ENCODE results near the gene UNC5B.
A peak's percentile ranks its signal among the peaks of the same experiment; 100 is the strongest.

UNC5B gene

GRCh38 chr10:71223347-71224058 is 11.1 kb downstream of the UNC5B start:
- DNase-seq = no peak

DNA sequence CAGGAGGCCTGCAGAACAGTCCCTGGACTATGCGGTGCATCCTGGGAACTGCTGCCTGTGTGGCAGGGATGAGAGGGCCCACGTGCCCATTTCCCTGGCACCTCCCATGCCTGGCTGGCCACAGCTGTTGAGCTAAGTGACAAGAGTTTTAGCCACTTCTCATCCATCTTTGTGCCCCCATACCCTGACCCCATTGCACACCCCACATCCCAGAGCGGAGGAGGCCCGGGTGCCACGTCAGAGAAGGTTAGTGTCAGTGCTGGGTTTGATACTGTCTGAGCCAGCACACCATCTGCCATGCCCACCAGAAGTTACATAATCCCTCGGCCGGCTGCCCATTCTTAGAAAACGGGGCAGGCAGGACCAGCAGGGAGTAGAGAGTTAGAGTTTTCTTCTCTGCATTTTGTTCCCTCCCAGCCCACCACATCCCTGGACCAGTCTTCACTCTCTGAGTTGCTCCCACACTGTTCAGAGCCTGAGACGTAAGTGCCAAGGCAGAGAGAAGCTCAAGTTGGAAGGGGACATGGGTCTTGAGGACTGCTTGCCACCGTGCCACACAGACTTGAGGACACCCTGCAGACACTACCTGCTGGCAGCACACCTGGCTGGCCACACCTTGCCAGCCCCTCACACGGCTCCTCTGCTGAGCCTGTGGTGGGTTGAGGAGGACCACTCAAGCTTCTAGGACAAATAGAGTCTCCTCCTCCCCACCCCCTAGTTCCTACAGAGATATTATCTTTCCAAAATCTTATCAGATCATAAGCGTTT is 13.1 kb downstream of the UNC5B start:
- no peak for DNase-seq

- no peak for DNase-seq
These were observed 16.7 kb downstream of the UNC5B start for GRCh38 chr10:71228875-71229675.

DNA sequence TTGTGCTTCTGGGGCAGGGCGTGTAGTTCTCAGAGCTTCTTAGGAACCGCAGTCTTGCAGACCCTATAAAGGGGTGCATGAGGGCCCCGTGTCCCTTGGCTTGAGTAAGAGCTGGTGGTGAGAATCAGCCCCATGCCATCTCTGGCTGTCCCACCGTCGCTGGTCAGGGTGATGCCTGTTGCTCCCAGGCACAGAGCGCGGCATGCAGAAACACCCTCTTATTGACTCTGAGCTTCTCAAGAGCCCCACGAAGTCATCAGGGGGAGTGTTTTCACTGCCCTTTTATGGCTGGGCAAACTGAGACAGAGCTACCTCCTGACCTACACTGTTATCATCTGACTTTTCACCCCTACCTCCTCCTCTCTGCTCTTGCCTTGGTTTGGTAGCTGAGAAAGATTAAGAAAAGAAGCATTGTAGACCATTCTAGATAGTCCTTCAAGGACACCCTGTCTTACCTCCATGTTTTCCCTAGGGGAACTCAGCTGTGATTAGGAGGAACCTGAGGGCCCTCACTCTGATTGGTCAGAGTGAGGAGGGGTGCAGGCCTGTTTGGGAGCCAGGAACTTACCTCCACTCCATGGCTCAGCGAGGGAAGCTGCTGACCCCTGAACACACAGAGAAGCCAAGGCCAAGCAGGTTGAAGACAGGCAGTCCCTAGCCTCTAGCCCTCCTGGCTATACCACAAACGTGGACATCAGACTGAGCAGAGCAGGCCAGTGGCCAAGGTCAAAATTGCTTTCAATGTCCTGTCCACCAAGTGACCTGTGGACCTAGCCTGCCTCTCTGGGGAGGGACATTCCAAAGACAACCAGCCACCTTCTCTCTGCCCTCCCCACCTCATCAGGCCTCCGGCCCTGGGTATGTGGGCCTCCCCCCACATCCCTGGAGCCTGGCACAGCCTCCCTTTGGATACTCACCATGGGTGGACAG is 17.6 kb downstream of the UNC5B start:
- no peak for DNase-seq

DNA sequence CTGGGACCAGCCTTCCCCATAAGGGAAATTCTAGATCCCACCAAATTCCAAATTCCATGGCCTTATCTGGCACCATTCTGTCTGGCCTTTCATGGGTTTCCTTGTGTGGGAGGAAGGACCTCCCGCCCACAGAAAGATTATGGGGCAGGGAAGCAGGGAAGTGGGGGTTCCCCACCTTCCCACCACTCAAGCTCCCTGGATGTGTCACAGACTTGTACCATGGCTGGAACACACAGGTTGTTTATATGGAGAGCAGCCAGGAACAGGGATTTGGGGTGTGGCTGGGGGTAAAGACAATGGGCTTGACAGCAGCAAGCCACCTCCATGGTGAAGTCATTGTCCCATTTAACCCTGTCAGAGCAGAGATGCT is 18.3 kb downstream of the UNC5B start:
- no peak for DNase-seq

- no peak for DNase-seq
These were observed 18.8 kb downstream of the UNC5B start for GRCh38 chr10:71231206-71231605.

GRCh38 chr10:71232089-71232998 is 20.0 kb downstream of the UNC5B start:
- DNase-seq = no peak

DNA sequence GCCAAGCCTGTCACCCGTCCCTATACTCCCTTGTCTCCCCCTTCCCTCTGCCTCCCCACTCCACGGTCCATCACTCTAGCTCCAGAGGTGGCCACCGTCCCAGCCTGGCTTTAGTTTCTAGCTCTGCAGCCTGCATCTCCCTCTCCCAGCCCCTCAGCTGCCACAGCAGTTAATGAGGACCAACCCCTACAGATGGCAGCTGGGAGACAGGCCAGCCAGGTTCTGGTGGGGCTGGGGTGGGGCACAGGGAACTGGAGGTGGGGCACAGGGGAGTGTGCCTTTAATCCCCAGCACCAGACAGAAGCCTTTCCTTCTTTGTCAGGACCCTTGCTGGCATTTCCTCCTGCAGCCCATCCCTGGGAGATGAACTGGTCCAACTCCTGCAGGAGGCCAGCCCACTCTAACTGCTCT is 21.1 kb downstream of the UNC5B start:
- no peak for DNase-seq

DNA sequence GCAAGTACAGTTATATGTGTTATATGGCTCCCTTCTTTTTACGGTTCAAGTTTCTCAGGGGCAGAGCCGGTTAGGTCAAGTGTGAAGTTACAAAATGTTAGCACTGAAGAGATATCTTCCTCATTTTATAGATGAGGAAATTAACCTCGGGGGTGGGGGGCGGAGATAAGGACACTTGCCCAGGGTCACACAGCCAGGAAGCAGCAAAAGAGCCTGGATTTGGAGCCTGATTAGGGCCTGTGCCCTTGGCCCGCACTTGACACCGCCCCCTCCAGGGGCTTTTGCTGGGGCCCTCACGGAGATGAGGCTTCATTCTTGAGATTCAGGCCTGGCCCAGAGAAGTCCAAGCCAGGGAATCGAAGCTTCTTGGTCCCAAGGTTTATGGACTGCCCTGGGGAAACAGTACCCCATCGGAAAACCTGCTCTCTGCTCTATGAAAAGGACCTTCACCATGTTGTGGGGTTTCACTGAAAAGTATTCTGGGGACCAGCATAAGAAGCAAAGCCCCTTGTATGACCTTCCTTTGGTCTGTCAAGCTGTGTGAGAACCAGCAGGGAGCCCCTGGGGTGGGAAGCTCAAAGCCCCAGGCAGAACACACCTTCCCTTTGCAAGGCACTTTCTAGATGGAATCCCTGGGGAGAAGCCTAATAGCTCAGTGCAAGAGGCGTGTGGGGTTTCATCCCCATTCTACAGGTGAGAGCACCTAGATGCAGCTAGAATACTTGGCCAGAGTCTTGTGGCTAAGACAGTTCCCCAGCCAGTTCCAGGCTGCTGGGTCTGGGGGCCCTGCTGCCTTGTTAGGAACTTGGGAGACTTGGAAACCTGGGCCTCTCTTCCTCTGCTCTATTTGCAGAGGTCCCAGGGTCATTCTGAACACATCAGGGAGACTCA is 21.9 kb downstream of the UNC5B start:
- DNase-seq = peak in 1 of 2 donors; percentile 19

DNA sequence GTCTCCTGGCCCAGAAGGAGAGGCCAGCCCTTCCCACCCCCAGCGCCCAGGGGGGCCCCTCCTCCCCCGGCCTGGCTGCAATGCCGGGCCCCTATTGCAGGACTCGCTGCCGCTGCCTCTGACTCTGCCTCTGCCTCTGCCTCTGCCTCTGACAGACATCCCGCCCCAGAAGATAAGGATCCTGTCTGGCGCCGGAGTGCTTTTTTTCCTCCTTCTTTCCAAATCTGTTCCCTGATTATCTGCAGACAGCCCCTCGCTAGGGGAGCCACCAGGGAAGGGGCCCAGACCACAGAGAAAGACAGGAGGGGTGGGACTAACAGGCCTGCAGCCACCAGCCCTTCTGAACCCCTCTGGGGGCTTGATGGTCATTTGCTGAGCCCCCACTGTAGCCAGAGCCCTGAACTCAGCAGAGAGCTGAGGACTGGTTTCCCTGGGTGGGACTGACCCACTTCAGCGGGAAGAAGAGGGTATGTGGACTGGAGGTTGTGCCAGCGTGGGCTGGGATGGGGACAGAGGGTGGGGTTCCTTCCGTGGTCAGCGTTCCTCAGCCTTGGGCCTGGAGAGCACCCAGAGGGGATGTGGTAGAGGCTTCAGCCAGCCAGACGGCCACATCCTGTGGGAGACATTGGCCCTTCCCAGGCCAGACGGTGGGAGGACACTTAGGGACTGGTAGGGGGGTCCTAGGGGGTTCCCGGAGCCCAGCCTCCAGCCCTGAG is 22.8 kb downstream of the UNC5B start:
- no peak for DNase-seq

- no peak for DNase-seq
These were observed 23.4 kb downstream of the UNC5B start for GRCh38 chr10:71235808-71236207.

GRCh38 chr10:71236286-71236685 is 23.9 kb downstream of the UNC5B start:
- no peak for DNase-seq

- no peak for DNase-seq
These were observed 24.7 kb downstream of the UNC5B start for GRCh38 chr10:71236822-71237682.

DNA sequence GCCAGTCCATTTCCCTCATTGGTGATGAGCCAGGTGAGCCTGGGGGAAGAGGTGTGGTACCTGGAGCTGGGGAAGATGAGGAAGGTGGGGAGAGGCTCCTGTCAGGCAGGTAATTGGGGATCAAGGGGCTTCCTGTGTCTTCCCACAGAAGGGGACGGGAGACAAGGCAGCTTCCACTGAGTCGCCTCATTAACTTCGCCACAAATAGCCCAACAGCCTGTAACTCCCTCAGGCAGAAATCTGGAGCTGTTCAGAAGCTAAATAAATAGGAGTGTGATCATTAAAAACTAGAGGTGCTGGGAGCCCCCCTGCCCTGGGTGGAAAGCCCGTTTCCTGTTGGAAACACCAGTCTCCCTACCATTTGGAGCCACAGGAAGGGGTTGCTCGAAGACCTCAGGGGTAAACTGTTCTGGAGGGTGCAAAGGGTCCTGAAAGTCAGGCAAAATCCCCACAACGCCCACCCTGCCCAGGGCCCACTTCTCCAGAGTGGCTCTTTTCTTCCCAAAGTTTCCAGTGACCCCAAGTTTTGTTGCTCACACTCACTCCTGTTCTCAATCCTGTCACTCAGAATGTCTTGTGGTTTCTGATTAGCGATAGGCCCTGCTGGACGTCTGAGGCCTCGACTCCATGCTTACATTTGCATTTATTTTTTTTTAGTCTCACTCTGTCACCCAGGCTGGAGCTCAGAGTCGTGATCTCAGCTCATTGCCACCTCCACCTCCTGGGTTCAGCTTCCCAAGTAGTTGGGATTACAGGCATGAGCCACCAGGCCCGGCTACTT is 25.7 kb downstream of the UNC5B start:
- no peak for DNase-seq

DNA sequence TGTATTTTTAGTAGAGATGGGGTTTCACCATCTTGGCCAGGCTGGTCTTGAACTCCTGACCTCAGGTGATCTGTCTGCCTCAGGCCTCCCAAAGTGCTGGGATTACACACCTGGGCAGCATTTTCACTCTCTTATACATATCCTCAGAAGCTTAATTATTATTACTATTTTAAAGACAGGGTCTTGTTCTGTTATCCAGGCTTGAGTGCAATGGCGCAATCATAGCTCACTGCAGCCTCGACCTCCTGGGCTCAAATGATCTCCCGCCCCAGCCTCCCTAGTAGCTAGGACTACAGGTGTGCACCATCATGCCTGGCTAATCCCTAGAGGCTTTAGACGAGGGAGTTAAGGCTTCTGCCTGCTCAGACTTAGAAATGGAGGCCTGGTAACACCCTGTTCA is 26.3 kb downstream of the UNC5B start:
- DNase-seq = no peak

- DNase-seq = no peak
These were observed 27.0 kb downstream of the UNC5B start for GRCh38 chr10:71239131-71239915.

Measured in CD4-positive, alpha-beta T cell treated with Interleukin-4 for 1 hour (primary cell).